MV-4-11 (cell line): ENCODE measurements around the gene NR2F1-AS1.
A peak's percentile ranks its signal among the peaks of the same experiment; 100 is the strongest.
"Not testable (repeated sequence)": the region's sequence is repeated elsewhere in the genome, so short reads cannot be mapped to it uniquely, and the experiment has no call there.

Experiments used
- DNase-seq: peaks from one replicate; lab custom pipeline; 2025; lab: John Stamatoyannopoulos, UW

Gene NR2F1-AS1

GRCh38 chr5:93430118-93430517 is 150.9 kb downstream of the NR2F1-AS1 start:
- no peak for DNase-seq

GRCh38 chr5:93428868-93429267 is 152.2 kb downstream of the NR2F1-AS1 start:
- DNase-seq = no peak

- no peak for DNase-seq
Measured at GRCh38 chr5:93427316-93427715, 153.7 kb downstream of the NR2F1-AS1 start.

GRCh38 chr5:93425096-93425495 is 155.9 kb downstream of the NR2F1-AS1 start:
- DNase-seq = no peak

- DNase-seq = no peak
Measured at GRCh38 chr5:93423300-93423699, 157.7 kb downstream of the NR2F1-AS1 start.

- no peak for DNase-seq
Measured at GRCh38 chr5:93422652-93423280, 158.3 kb downstream of the NR2F1-AS1 start.

GRCh38 chr5:93421987-93422401 is 159.0 kb downstream of the NR2F1-AS1 start:
- no peak for DNase-seq

- DNase-seq = no peak
Measured at GRCh38 chr5:93421468-93421867, 159.6 kb downstream of the NR2F1-AS1 start.

GRCh38 chr5:93417490-93417889 is 163.5 kb downstream of the NR2F1-AS1 start:
- DNase-seq = no peak

GRCh38 chr5:93415819-93416218 is 165.2 kb downstream of the NR2F1-AS1 start:
- DNase-seq = no peak

GRCh38 chr5:93411716-93412115 is 169.3 kb downstream of the NR2F1-AS1 start:
- DNase-seq = no peak

- DNase-seq = no peak
Measured at GRCh38 chr5:93409691-93410090, 171.3 kb downstream of the NR2F1-AS1 start.

GRCh38 chr5:93407454-93407853 is 173.6 kb downstream of the NR2F1-AS1 start:
- DNase-seq = no peak

- no peak for DNase-seq
Measured at GRCh38 chr5:93406971-93407401, 174.0 kb downstream of the NR2F1-AS1 start.

- DNase-seq = no peak
Measured at GRCh38 chr5:93404246-93404645, 176.8 kb downstream of the NR2F1-AS1 start.

- no peak for DNase-seq
Measured at GRCh38 chr5:93403141-93403928, 177.7 kb downstream of the NR2F1-AS1 start.

- DNase-seq = no peak
Measured at GRCh38 chr5:93402451-93402850, 178.6 kb downstream of the NR2F1-AS1 start.

- no peak for DNase-seq
Measured at GRCh38 chr5:93401634-93402213, 179.3 kb downstream of the NR2F1-AS1 start.

- no peak for DNase-seq
Measured at GRCh38 chr5:93399675-93400074, 181.3 kb downstream of the NR2F1-AS1 start.

GRCh38 chr5:93395971-93396379 is 185.0 kb downstream of the NR2F1-AS1 start:
- peak; percentile 68 for DNase-seq

- no peak for DNase-seq
Measured at GRCh38 chr5:93395010-93395409, 186.0 kb downstream of the NR2F1-AS1 start.

- DNase-seq = no peak
Measured at GRCh38 chr5:93394301-93394700, 186.7 kb downstream of the NR2F1-AS1 start.

GRCh38 chr5:93391169-93391568 is 189.8 kb downstream of the NR2F1-AS1 start:
- not testable (repeated sequence) for DNase-seq
